ENCODE measurements around the gene CYP24A1.

DNA sequence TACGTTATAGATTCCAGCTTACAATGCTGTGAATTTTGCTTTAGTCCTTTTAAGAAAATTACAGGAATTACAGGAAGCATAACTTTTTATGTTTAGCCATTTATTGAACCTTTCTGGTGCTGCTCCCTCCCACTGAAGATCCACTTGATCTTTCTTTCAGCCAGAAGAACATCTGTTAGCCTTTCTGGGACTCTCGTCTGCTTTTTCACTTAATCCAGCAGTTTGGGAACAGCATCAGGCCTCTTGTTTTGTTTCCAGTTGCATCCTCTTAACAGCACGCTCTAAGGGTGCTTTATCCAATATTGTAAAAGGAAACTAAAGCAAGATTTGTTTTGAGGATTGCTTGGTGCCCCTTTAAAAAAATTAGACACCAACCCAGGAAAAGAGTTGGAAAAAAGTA is 10.3 kb upstream of the CYP24A1 start:
- TF ChIP-seq, protein P1, sequence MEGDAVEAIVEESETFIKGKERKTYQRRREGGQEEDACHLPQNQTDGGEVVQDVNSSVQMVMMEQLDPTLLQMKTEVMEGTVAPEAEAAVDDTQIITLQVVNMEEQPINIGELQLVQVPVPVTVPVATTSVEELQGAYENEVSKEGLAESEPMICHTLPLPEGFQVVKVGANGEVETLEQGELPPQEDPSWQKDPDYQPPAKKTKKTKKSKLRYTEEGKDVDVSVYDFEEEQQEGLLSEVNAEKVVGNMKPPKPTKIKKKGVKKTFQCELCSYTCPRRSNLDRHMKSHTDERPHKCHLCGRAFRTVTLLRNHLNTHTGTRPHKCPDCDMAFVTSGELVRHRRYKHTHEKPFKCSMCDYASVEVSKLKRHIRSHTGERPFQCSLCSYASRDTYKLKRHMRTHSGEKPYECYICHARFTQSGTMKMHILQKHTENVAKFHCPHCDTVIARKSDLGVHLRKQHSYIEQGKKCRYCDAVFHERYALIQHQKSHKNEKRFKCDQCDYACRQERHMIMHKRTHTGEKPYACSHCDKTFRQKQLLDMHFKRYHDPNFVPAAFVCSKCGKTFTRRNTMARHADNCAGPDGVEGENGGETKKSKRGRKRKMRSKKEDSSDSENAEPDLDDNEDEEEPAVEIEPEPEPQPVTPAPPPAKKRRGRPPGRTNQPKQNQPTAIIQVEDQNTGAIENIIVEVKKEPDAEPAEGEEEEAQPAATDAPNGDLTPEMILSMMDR (IDR thresholded peaks at IDR 0.05), result no peak
- TF ChIP-seq POLR2A (IDR thresholded peaks at IDR 0.05), result no peak
